ENCODE results near the gene PCDHGA12. TPM values are rescaled to one million over a fixed set of nuclear protein-coding genes. Genes with fewer than 3 reads are reported as not detected.

The PCDHGA12 gene
- 0.01 TPM in 1 of 5 replicates, not detected in the others for total RNA-seq (2022; extraction: Qiagen RNA extraction)

DNA sequence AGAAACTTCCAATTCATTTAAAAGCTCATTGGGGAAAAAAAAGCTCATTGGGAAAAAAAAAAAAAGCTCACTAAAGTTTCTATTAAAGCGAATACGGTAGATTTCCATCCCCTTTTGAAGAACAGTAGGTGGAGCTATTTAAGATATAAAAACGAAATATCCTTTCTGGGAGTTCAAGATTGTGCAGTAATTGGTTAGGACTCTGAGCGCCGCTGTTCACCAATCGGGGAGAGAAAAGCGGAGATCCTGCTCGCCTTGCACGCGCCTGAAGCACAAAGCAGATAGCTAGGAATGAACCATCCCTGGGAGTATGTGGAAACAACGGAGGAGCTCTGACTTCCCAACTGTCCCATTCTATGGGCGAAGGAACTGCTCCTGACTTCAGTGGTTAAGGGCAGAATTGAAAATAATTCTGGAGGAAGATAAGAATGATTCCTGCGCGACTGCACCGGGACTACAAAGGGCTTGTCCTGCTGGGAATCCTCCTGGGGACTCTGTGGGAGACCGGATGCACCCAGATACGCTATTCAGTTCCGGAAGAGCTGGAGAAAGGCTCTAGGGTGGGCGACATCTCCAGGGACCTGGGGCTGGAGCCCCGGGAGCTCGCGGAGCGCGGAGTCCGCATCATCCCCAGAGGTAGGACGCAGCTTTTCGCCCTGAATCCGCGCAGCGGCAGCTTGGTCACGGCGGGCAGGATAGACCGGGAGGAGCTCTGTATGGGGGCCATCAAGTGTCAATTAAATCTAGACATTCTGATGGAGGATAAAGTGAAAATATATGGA lies at the start of gene PCDHGA12:
TSS of gene PCDHGA12 (plus strand) at position 176 of the 782 bp plus-strand sequence. CDS start at position 429, 253 bp downstream.

DNA sequence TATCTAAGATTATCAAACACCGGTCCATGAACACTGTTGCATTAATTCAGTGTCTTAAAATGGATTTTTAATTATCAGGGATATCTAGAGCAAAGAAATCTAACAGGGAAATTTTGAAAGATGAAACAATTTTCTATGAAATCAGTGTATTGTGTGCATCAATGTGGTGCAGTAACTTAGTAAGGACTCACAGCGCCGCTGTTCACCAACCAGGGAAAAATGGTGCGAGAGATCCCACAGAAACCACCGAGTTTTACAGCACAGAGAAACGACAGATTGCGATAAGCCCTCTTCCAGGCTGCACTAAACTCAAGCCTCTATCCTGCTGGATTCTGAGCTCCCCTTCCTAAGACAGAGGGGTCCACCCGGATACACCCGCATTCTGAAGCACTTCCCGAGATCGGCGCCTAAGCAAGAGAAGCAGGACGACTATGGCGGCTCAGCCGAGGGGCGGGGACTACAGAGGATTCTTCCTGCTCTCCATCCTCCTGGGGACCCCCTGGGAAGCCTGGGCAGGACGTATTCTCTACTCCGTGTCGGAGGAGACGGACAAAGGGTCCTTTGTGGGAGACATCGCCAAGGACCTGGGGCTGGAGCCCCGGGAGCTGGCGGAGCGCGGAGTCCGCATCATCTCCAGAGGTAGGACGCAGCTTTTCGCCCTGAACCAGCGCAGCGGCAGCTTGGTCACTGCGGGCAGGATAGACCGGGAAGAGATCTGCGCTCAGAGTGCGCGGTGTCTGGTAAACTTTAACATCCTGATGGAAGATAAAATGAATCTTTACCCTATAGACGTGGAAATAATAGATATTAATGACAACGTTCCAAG lies 47.6 kb upstream of the PCDHGA12 start, which contains the start of gene PCDHGA7:
TSS of gene PCDHGA7 (plus strand) at position 274 of the 826 bp plus-strand sequence. CDS start at position 432, 158 bp downstream.

DNA sequence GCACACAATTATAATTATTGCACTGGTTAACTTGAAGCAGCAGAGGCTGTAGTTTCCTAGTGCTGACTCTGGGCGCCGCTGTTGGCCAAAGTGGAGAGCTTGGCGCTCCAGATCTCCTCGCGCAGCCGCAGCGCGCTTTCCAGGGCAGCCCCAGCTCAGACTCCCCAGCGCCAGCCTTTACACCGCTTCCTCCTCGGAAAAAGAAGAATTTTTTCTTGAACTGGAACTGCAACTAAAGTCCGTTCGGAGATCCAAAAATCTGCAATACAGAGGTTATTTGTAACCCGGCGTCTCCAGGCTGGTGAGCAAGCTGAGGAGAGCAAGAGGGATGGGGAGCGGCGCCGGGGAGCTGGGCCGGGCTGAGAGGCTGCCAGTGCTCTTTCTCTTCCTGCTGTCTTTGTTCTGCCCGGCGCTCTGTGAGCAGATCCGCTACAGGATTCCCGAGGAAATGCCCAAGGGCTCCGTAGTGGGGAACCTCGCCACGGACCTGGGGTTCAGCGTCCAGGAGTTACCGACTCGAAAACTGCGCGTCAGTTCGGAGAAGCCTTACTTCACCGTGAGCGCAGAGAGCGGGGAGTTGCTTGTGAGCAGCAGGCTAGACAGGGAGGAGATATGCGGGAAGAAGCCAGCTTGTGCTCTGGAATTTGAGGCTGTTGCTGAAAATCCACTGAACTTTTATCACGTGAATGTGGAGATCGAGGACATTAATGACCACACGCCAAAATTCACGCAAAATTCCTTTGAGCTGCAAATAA lies 42.6 kb upstream of the PCDHGA12 start, which contains the start of gene PCDHGB4:
TSS of gene PCDHGB4 (plus strand) at position 142 of the 755 bp plus-strand sequence. CDS start at position 329, 187 bp downstream.

DNA sequence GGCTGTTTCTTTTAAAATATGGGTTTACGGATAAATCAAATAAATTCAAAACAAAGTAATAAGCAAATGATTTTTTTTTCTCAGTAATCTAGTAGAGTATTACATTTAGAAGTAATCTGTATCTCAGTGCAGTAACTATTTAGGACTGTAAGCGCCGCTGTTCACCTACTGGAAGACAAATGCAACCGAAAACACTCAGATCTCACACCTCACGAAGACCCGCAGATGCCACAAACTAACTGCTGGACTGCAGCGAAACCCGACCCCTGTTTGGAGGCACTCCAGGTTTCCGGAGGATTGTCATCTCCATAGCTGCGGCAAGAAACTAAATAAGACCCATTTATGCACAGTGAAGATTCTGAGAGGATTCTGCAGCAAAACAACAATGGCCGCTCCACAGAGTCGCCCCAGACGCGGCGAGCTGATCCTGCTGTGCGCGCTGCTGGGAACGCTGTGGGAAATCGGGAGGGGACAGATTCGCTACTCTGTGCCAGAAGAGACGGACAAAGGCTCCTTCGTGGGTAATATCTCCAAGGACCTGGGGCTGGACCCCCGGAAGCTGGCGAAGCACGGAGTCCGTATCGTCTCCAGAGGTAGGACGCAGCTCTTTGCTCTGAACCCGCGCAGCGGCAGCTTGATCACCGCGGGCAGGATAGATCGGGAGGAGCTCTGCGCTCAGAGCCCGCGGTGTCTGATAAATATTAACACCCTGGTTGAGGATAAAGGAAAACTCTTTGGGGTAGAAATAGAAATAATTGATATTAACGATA lies 37.7 kb upstream of the PCDHGA12 start, which contains the start of gene PCDHGA8:
TSS of gene PCDHGA8 (plus strand) at position 205 of the 770 bp plus-strand sequence. CDS start at position 386, 181 bp downstream.

DNA sequence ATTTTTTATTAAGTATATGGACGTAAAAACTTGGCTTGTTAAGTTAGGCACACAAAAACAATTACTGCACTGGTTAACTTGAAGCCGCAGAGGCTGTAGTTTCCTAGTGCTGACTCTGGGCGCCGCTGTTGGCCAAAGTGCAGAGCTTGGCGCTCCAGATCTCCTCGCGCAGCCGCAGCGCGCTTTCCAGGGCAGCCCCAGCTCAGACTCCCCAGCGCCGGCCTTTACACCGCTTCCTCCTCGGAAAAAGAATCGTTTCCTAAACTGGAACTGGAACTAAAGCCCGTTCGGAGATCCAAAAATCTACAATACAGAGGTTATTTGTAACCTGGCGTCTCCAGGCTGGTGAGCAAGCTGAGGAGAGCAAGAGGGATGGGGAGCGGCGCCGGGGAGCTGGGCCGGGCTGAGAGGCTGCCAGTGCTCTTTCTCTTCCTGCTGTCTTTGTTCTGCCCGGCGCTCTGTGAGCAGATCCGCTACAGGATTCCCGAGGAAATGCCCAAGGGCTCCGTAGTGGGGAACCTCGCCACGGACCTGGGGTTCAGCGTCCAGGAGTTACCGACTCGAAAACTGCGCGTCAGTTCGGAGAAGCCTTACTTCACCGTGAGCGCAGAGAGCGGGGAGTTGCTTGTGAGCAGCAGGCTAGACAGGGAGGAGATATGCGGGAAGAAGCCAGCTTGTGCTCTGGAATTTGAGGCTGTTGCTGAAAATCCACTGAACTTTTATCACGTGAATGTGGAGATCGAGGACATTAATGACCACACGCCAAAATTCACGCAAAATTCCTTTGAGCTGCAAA lies 32.4 kb upstream of the PCDHGA12 start, which contains the start of gene PCDHGB5:
TSS of gene PCDHGB5 (plus strand) at position 192 of the 796 bp plus-strand sequence. CDS start at position 373, 181 bp downstream.

DNA sequence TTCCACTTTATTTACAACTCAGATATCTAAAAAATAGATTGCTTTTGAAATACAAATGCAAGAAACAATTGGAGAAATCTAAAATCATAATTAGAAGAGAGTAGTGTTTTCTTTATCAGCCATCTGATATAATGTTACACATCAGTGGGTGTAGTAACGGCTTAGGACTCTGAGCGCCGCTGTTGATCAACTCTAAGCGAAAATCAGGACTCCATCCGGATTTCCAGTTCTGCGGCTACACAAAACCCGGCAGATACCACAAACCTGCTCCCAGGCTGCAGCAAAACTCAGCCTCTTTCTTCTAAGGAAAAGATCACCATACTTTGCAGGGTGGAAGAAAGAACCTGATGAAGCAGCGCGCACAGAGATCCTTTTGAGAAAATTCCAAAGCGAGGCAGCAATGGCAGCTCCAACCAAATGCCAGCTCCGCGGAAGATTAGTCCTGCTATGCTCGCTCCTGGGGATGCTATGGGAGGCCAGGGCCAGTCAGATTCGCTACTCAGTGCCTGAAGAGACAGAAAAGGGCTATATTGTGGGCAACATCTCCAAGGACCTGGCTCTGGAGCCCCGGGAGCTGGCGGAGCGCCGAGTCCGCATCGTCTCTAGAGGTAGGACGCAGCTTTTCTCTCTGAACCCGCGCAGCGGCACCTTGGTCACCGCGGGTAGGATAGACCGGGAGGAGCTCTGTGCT lies 27.6 kb upstream of the PCDHGA12 start, which contains the start of gene PCDHGA9:
TSS of gene PCDHGA9 (plus strand) at position 226 of the 691 bp plus-strand sequence. CDS start at position 401, 175 bp downstream.

DNA sequence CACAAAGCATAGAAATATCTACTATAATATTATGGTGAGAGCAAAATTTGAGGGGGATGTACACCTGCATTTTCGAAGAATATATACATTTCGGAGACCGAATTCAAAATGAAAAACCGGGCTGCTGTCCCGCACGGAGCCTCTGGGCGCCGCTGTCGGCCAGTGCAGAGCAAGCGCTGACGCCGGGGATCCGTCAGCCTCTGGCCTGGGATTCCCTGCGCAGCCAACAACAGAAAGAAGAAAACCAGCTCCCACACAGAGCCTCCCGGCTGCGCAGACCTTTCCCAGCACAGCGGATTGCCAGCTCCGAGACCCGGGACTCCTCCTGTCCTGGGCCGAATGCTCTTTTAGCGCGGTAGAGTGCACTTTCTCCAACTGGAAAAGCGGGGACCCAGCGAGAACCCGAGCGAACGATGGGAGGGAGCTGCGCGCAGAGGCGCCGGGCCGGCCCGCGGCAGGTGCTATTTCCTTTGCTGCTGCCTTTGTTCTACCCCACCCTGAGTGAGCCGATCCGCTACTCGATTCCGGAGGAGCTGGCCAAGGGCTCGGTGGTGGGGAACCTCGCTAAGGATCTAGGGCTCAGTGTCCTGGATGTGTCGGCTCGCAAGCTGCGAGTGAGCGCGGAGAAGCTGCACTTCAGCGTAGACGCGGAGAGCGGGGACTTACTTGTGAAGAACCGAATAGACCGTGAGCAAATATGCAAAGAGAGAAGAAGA lies 22.4 kb upstream of the PCDHGA12 start, which contains the start of gene PCDHGB6:
TSS of gene PCDHGB6 (plus strand) at position 232 of the 716 bp plus-strand sequence. CDS start at position 414, 182 bp downstream.

DNA sequence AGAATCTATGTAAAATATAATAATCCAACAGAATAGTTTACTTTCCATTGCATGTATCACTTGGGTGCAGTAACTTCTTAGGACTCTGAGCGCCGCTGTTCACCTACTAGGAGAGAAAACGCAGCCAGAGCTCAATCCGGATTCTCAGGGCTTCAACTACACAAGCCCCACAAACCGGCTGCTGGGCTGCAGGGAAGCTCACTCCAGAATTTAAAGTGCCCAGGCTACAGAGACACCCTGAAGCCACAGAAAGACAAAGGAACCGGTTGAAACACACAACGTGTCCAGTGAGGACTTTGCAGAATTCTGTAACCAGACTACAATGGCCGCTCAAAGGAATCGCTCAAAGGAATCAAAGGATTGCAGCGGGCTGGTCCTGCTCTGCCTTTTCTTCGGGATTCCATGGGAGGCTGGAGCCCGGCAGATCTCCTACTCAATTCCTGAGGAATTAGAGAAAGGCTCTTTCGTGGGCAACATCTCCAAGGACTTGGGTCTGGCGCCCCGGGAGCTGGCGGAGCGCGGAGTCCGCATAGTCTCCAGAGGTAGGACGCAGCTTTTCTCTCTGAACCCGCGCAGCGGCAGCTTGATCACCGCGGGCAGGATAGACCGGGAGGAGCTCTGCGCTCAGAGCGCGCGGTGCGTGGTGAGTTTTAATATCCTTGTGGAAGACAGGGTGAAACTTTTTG lies 17.3 kb upstream of the PCDHGA12 start, which contains the start of gene PCDHGA10:
TSS of gene PCDHGA10 (plus strand) at position 134 of the 686 bp plus-strand sequence. CDS start at position 323, 189 bp downstream.

DNA sequence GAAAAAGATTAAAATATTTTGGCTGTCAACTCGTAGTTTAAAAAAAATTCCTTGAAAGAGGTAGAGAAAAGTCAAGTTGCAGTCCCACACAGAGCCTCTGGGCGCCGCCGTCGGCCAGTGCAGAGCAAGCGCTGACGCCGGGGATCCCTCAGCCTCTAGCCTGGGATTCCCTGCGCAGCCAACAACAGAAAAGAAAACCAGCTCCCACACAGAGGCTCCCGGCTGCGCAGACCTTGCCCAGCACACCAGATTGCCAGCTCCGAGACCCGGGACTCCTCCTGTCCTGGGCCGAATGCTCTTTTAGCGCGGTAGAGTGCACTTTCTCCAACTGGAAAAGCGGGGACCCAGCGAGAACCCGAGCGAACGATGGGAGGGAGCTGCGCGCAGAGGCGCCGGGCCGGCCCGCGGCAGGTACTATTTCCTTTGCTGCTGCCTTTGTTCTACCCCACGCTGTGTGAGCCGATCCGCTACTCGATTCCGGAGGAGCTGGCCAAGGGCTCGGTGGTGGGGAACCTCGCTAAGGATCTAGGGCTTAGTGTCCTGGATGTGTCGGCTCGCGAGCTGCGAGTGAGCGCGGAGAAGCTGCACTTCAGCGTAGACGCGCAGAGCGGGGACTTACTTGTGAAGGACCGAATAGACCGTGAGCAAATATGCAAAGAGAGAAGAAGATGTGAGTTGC lies 12.7 kb upstream of the PCDHGA12 start, which contains the start of gene PCDHGB7:
TSS of gene PCDHGB7 (plus strand) at position 184 of the 679 bp plus-strand sequence. CDS start at position 367, 183 bp downstream.

DNA sequence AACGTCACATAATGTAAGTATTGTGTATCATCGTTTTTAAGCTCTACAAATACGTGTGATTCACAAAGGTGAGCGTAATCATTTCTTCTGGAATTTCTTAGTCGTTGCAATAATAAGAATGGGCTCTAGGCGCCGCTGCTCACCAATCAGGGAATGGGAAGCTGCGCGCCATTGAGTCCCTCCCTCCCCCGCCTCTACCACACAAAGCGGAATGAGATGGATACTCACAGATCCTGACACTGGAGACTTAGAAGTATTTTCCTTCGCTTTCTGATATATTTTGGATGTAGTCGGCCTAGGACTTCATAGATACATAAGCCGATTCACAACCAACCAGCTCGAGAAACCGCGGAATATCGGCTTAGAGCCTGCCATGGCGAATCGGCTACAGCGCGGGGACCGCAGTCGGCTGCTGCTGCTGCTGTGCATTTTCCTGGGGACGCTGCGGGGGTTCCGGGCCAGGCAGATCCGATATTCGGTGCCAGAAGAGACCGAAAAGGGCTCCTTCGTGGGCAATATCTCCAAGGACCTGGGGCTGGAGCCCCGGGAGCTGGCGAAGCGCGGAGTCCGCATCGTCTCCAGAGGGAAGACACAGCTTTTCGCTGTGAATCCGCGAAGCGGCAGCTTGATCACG lies 9.3 kb upstream of the PCDHGA12 start, which contains the start of gene PCDHGA11:
TSS of gene PCDHGA11 (plus strand) at position 197 of the 634 bp plus-strand sequence. CDS start at position 374, 177 bp downstream.

DNA sequence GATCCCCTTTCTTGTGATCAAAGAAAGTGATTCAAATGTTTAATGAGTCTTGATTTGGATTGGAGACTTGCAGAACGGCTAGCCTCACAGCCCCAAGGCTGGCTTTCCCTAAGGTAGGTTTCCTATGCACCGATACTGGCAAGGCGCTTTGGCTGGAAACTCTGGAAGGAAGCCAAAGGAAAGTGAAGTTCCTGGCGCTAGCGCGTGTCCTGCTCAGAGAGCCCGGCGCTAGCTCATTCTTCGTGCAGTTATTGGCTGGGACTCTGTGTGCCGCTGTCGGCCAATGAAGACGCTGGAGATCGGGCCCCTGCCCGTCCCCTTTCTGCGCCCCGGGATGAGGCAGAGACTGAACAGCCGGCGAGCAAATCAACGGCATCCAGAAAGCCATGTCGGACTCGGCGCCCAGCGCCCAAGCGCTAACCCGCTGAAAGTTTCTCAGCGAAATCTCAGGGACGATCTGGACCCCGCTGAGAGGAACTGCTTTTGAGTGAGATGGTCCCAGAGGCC lies 45.4 kb downstream of the PCDHGA12 start, which contains the start of gene PCDHGC3:
TSS of gene PCDHGC3 (plus strand) at position 342 of the 507 bp plus-strand sequence. CDS start at position 493, 151 bp downstream.

Other genes with a start within 250 kb of the PCDHGA12 start
- gene PCDHB16, start 248.1 kb upstream of the PCDHGA12 start, total RNA-seq (2022; extraction: Qiagen RNA extraction), result 0.02 to 0.13 TPM (median 0.06 TPM) in 5 replicates
- gene PCDHB9, start 243.3 kb upstream of the PCDHGA12 start, total RNA-seq (2022; extraction: Qiagen RNA extraction), result 0.01 to 0.09 TPM (median 0.02 TPM) in 4 of 5 replicates, not detected in the other
- 0.02 to 0.06 TPM (median 0.03 TPM) in 3 of 5 replicates, not detected in the others for gene PCDHB10, start 238.2 kb upstream of the PCDHGA12 start, total RNA-seq (2022; extraction: Qiagen RNA extraction)
- 0.05 to 0.08 TPM (median 0.07 TPM) in 5 replicates for gene PCDHB11, start 230.9 kb upstream of the PCDHGA12 start, total RNA-seq (2022; extraction: Qiagen RNA extraction)
- 0.01 to 0.02 TPM in 2 of 5 replicates, not detected in the others for gene PCDHB12, start 221.8 kb upstream of the PCDHGA12 start, total RNA-seq (2022; extraction: Qiagen RNA extraction)
- 0.03 to 0.08 TPM (median 0.06 TPM) in 5 replicates for gene PCDHB13, start 216.6 kb upstream of the PCDHGA12 start, total RNA-seq (2022; extraction: Qiagen RNA extraction)
- gene PCDHB14, start 207.2 kb upstream of the PCDHGA12 start, total RNA-seq (2022; extraction: Qiagen RNA extraction), result 0.03 to 0.09 TPM (median 0.06 TPM) in 5 replicates
- gene PCDHB15, start 185.1 kb upstream of the PCDHGA12 start, total RNA-seq (2022; extraction: Qiagen RNA extraction), result 0.03 to 0.13 TPM (median 0.07 TPM) in 5 replicates
- gene SLC25A2, start 126.5 kb upstream of the PCDHGA12 start, total RNA-seq (2022; extraction: Qiagen RNA extraction), result not detected in 5 replicates
- 59.3 to 79.3 TPM (median 67.9 TPM) in 5 replicates for gene TAF7, start 109.7 kb upstream of the PCDHGA12 start, total RNA-seq (2022; extraction: Qiagen RNA extraction)
- 0.23 to 0.32 TPM (median 0.27 TPM) in 5 replicates for gene PCDHGA1, start 100.0 kb upstream of the PCDHGA12 start, total RNA-seq (2022; extraction: Qiagen RNA extraction)
- 0.40 to 0.74 TPM (median 0.53 TPM) in 5 replicates for gene PCDHGA2, start 91.7 kb upstream of the PCDHGA12 start, total RNA-seq (2022; extraction: Qiagen RNA extraction)
- 0.02 to 0.03 TPM in 2 of 5 replicates, not detected in the others for gene PCDHGA3, start 86.7 kb upstream of the PCDHGA12 start, total RNA-seq (2022; extraction: Qiagen RNA extraction)
- gene PCDHGB1, start 80.4 kb upstream of the PCDHGA12 start, total RNA-seq (2022; extraction: Qiagen RNA extraction), result 1.4 to 1.9 TPM (median 1.7 TPM) in 5 replicates
- 0.06 to 0.13 TPM (median 0.11 TPM) in 5 replicates for gene PCDHGA4, start 75.5 kb upstream of the PCDHGA12 start, total RNA-seq (2022; extraction: Qiagen RNA extraction)
- gene PCDHGB2, start 70.5 kb upstream of the PCDHGA12 start, total RNA-seq (2022; extraction: Qiagen RNA extraction), result 0.05 to 0.08 TPM (median 0.07 TPM) in 5 replicates
- 0.13 to 0.17 TPM (median 0.16 TPM) in 5 replicates for gene PCDHGA5, start 66.3 kb upstream of the PCDHGA12 start, total RNA-seq (2022; extraction: Qiagen RNA extraction)
- gene PCDHGB3, start 60.3 kb upstream of the PCDHGA12 start, total RNA-seq (2022; extraction: Qiagen RNA extraction), result 0.11 to 0.23 TPM (median 0.14 TPM) in 5 replicates
- gene PCDHGA6, start 56.6 kb upstream of the PCDHGA12 start, total RNA-seq (2022; extraction: Qiagen RNA extraction), result 0.11 to 0.28 TPM (median 0.24 TPM) in 5 replicates
- gene PCDHGA7, start 47.8 kb upstream of the PCDHGA12 start, total RNA-seq (2022; extraction: Qiagen RNA extraction), result 0.71 to 1.2 TPM (median 0.76 TPM) in 5 replicates
- gene PCDHGB4, start 42.8 kb upstream of the PCDHGA12 start, total RNA-seq (2022; extraction: Qiagen RNA extraction), result 0.81 to 1.0 TPM (median 0.92 TPM) in 5 replicates
- gene PCDHGA8, start 37.9 kb upstream of the PCDHGA12 start, total RNA-seq (2022; extraction: Qiagen RNA extraction), result 0.02 to 0.03 TPM (median 0.02 TPM) in 4 of 5 replicates, not detected in the other
- 1.9 to 2.5 TPM (median 2.2 TPM) in 5 replicates for gene PCDHGB5, start 32.6 kb upstream of the PCDHGA12 start, total RNA-seq (2022; extraction: Qiagen RNA extraction)
- gene PCDHGA9, start 27.7 kb upstream of the PCDHGA12 start, total RNA-seq (2022; extraction: Qiagen RNA extraction), result 0.03 to 0.05 TPM (median 0.05 TPM) in 5 replicates
- 0.09 to 0.13 TPM (median 0.10 TPM) in 5 replicates for gene PCDHGB6, start 22.5 kb upstream of the PCDHGA12 start, total RNA-seq (2022; extraction: Qiagen RNA extraction)
- gene PCDHGA10, start 17.5 kb upstream of the PCDHGA12 start, total RNA-seq (2022; extraction: Qiagen RNA extraction), result 0.02 to 0.03 TPM in 2 of 5 replicates, not detected in the others
- gene PCDHGB7, start 12.8 kb upstream of the PCDHGA12 start, total RNA-seq (2022; extraction: Qiagen RNA extraction), result 0.03 to 0.13 TPM (median 0.07 TPM) in 3 of 5 replicates, not detected in the others
- not detected in 5 replicates for gene PCDHGA11, start 9.5 kb upstream of the PCDHGA12 start, total RNA-seq (2022; extraction: Qiagen RNA extraction)
- gene PCDHGC3, start 45.5 kb downstream of the PCDHGA12 start, total RNA-seq (2022; extraction: Qiagen RNA extraction), result 5.0 to 6.6 TPM (median 5.7 TPM) in 5 replicates
- gene PCDHGC4, start 54.5 kb downstream of the PCDHGA12 start, total RNA-seq (2022; extraction: Qiagen RNA extraction), result 0.02 to 0.07 TPM in 2 of 5 replicates, not detected in the others
- 0.02 to 0.03 TPM in 2 of 5 replicates, not detected in the others for gene PCDHGC5, start 58.6 kb downstream of the PCDHGA12 start, total RNA-seq (2022; extraction: Qiagen RNA extraction)
- 87.8 to 96.8 TPM (median 93.1 TPM) in 5 replicates for gene DIAPH1, start 188.5 kb downstream of the PCDHGA12 start, total RNA-seq (2022; extraction: Qiagen RNA extraction)
- 44.8 to 50.8 TPM (median 47.2 TPM) in 5 replicates for gene HDAC3, start 206.3 kb downstream of the PCDHGA12 start, total RNA-seq (2022; extraction: Qiagen RNA extraction)
- gene RELL2, start 206.5 kb downstream of the PCDHGA12 start, total RNA-seq (2022; extraction: Qiagen RNA extraction), result 4.0 to 5.2 TPM (median 4.6 TPM) in 5 replicates
- gene FCHSD1, start 220.9 kb downstream of the PCDHGA12 start, total RNA-seq (2022; extraction: Qiagen RNA extraction), result 6.8 to 10.3 TPM (median 9.6 TPM) in 5 replicates

Data from A549 treated with AZD2906 at 1 μM for 4 hours (cell line).